ENCODE results near the gene L3MBTL4. TPM values are rescaled to one million over a fixed set of nuclear protein-coding genes. Genes with fewer than 3 reads are reported as not detected.

The L3MBTL4 gene
- total RNA-seq, 4 donors from 2014 or later: 11.3 to 16.3 (median 11.8) TPM

- 88 to 90% methylated on average over 7 of the region's 7 CpGs for WGBS, 2 donors
- no peak overlapping the region for H3K4me3 ChIP-seq (ENCODE audit: low read depth, poor library complexity, severe bottlenecking)
- no peak for DNase-seq (ENCODE audit: low spot score in 2 of 2)
- intact Hi-C loops (cut with DNase I; ENCODE audit: low total_unique reads): no loop called here
- TF ChIP-seq CTCF (IDR thresholded peaks at IDR 0.05) (no peak), POLR2A (IDR thresholded peaks at IDR 0.05) (no peak)
Measured at GRCh38 chr18:5939801-5940667, 474.7 kb downstream of the L3MBTL4 start.

- DNase-seq (ENCODE audit: low spot score in 2 of 2): no peak
- 89 to 93% methylated on average over 3 of the region's 3 CpGs for WGBS, 2 donors
- H3K4me3 ChIP-seq (ENCODE audit: low read depth, poor library complexity, severe bottlenecking): no peak overlapping the region
- intact Hi-C loops (cut with DNase I; ENCODE audit: low total_unique reads): no loop called here
- TF ChIP-seq CTCF (IDR thresholded peaks at IDR 0.05) (no peak), POLR2A (IDR thresholded peaks at IDR 0.05) (no peak)
Measured at GRCh38 chr18:5937795-5938194, 476.9 kb downstream of the L3MBTL4 start.

- no peak overlapping the region for H3K4me3 ChIP-seq (ENCODE audit: low read depth, poor library complexity, severe bottlenecking)
- WGBS, 2 donors: 95 to 96% methylated on average over 7 of the region's 7 CpGs
- TF ChIP-seq POLR2A (IDR thresholded peaks at IDR 0.05) (no peak), CTCF (IDR thresholded peaks at IDR 0.05) (no peak)
- intact Hi-C loops (cut with DNase I; ENCODE audit: low total_unique reads): no loop called here
- DNase-seq (ENCODE audit: low spot score in 2 of 2): no peak
Measured at GRCh38 chr18:5937121-5937520, 477.6 kb downstream of the L3MBTL4 start.

- no peak overlapping the region for H3K4me3 ChIP-seq (ENCODE audit: low read depth, poor library complexity, severe bottlenecking)
- intact Hi-C loops (cut with DNase I; ENCODE audit: low total_unique reads): no loop called here
- TF ChIP-seq POLR2A (IDR thresholded peaks at IDR 0.05): no peak
- TF ChIP-seq CTCF (IDR thresholded peaks at IDR 0.05): no peak
- WGBS, 2 donors: 44 to 73% methylated on average over 2 of the region's 2 CpGs
- no peak for DNase-seq (ENCODE audit: low spot score in 2 of 2)
Measured at GRCh38 chr18:5930789-5931188, 483.9 kb downstream of the L3MBTL4 start.

- no peak for TF ChIP-seq POLR2A (IDR thresholded peaks at IDR 0.05)
- TF ChIP-seq CTCF (IDR thresholded peaks at IDR 0.05): no peak
- no peak for DNase-seq (ENCODE audit: low spot score in 2 of 2)
- H3K4me3 ChIP-seq (ENCODE audit: low read depth, poor library complexity, severe bottlenecking): no peak overlapping the region
- intact Hi-C loops (cut with DNase I; ENCODE audit: low total_unique reads): no loop called here
- 85 to 88% methylated on average over 3 of the region's 3 CpGs for whole genome bisulfite sequencing, 2 donors
Measured at GRCh38 chr18:5918205-5918858, 496.4 kb downstream of the L3MBTL4 start.
